Activated naive CD8-positive, alpha-beta T cell treated with anti-CD3 and anti-CD28 coated beads, Interleukin-2, amount 10 ng/mL, durations not matched to agents 7 days and 5 days (primary cell): ENCODE results near the gene ZNF197. TPM values are rescaled to one million over a fixed set of nuclear protein-coding genes. Genes with fewer than 3 reads are reported as not detected.

ENCODE experiments used
- ATAC-seq: fragments of 150-1000 bp; cut with Tn5 transposase; one replicate; pipeline ENCODE4 v1.10.0; 2021; ENCODE audit warnings: low read depth, moderate library complexity
- POLR2A ChIA-PET: fragments of 350-600 bp; sonication (Branson Sonifier 250); formaldehyde crosslinking; loops from one replicate; lab custom pipeline; 2021; ENCODE audit warnings: antibody characterized with exemption; lab: Charles Lee
- DNase-seq: peaks from one replicate; pipeline ENCODE4 v3.0.0; 2021
- H3K27ac Mint-ChIP-seq: one replicate; pipeline ENCODE4 v1.8.0; 2022; ENCODE audit warnings: mild to moderate bottlenecking, mixed read lengths
- H3K27me3 Mint-ChIP-seq: one replicate; pipeline ENCODE4 v1.8.0; 2022; ENCODE audit warnings: mild to moderate bottlenecking, moderate library complexity, mixed read lengths
- H3K36me3 Mint-ChIP-seq: one replicate; pipeline ENCODE4 v1.8.0; 2021; ENCODE audit warnings: mild to moderate bottlenecking, mixed read lengths
- H3K4me1 Mint-ChIP-seq: one replicate; pipeline ENCODE4 v1.8.0; 2021; ENCODE audit warnings: mixed read lengths
- H3K4me3 Mint-ChIP-seq: one replicate; pipeline ENCODE4 v1.8.0; 2022; ENCODE audit warnings: mild to moderate bottlenecking, moderate library complexity, mixed read lengths
- H3K9me3 Mint-ChIP-seq: one replicate; pipeline ENCODE4 v1.8.0; 2021; ENCODE audit warnings: mixed read lengths
- total RNA-seq, 2 experiments: library from RNA; stranded (reverse); gene quantifications; one replicate each; pipeline ENCODE4 v1.2.3, GENCODE V29; 2021

ZNF197 gene
- total RNA-seq, 2 experiments from 2014 or later = 18.4 to 19.2 TPM

- H3K36me3 Mint-ChIP-seq = peaks cover 10% of the 10 kb centered on the region
- peaks cover 23% of the 10 kb centered on the region for H3K9me3 Mint-ChIP-seq
- H3K27ac Mint-ChIP-seq = no peak overlapping the region
- no peaks in the 10 kb centered on the region for H3K27me3 Mint-ChIP-seq
- POLR2A ChIA-PET = no interaction called here
- no peaks in the 10 kb centered on the region for H3K4me1 Mint-ChIP-seq
- no peak overlapping the region for H3K4me3 Mint-ChIP-seq
- ATAC-seq = no peak
- no peak for DNase-seq
Observed at GRCh38 chr3:44678480-44679116, 53.8 kb downstream of the ZNF197 start.

GRCh38 chr3:44680921-44681455 lies 56.2 kb downstream of the ZNF197 start:
- Mint-ChIP-seq H3K27me3 (peaks cover 2% of the 10 kb centered on the region), H3K4me1 (peaks cover 7% of the 10 kb centered on the region), H3K36me3 (peaks cover 31% of the 10 kb centered on the region), H3K27ac (no peak overlapping the region), H3K9me3 (peaks cover 38% of the 10 kb centered on the region), H3K4me3 (no peak overlapping the region)
- no peak for ATAC-seq
- DNase-seq = no peak
- POLR2A ChIA-PET = interaction anchor here (0.7 kb wide), 1 partner anchor 537 kb away, joined by 4 read pairs; no protein-coding TSS in a partner anchor

- Mint-ChIP-seq H3K4me3 (no peak overlapping the region), H3K4me1 (peaks cover 7% of the 10 kb centered on the region), H3K36me3 (peaks cover 37% of the 10 kb centered on the region), H3K9me3 (peaks cover 46% of the 10 kb centered on the region), H3K27ac (no peak overlapping the region), H3K27me3 (peaks cover 2% of the 10 kb centered on the region)
- no peak for ATAC-seq
- DNase-seq = no peak
- POLR2A ChIA-PET = interaction anchor here (0.6 kb wide), 1 partner anchor 20 kb away, joined by 3 read pairs; no protein-coding TSS in a partner anchor
Observed at GRCh38 chr3:44682182-44682896, 57.5 kb downstream of the ZNF197 start.

- DNase-seq (peak; percentile 73), ATAC-seq (peak; percentile 89)
- peaks cover 37% of the 10 kb centered on the region for H3K36me3 Mint-ChIP-seq
- peaks cover 2% of the 10 kb centered on the region for H3K27me3 Mint-ChIP-seq
- H3K4me1 Mint-ChIP-seq = peaks cover 7% of the 10 kb centered on the region
- peak overlapping the region; percentile 86 for H3K4me3 Mint-ChIP-seq
- peaks cover 55% of the 10 kb centered on the region for H3K9me3 Mint-ChIP-seq
- POLR2A ChIA-PET = interaction anchor here (1.5 kb wide), 1 partner anchor 77 kb away, joined by 4 read pairs; the partner anchor contains the start of genes KIAA1143 and KIF15
- peak overlapping the region; percentile 79 for H3K27ac Mint-ChIP-seq
Observed at GRCh38 chr3:44685128-44685800, 60.4 kb downstream of the ZNF197 start.

GRCh38 chr3:44687898-44688297 lies 63.1 kb downstream of the ZNF197 start:
- peaks cover 59% of the 10 kb centered on the region for H3K9me3 Mint-ChIP-seq

More at GRCh38 chr3:44687898-44688297, 63.1 kb downstream of the ZNF197 start:
- Mint-ChIP-seq H3K4me1 (peaks cover 7% of the 10 kb centered on the region), H3K27me3 (peaks cover 18% of the 10 kb centered on the region), H3K36me3 (peaks cover 34% of the 10 kb centered on the region), H3K4me3 (no peak overlapping the region), H3K27ac (no peak overlapping the region)
- ATAC-seq (no peak), DNase-seq (no peak)
- POLR2A ChIA-PET = no interaction called here

Other genes starting within 250 kb of the ZNF197 start
- 10 to 100 TPM; 26.2 to 27.2 TPM for gene ZNF445, start 147.4 kb upstream of the ZNF197 start, total RNA-seq
- gene ZKSCAN7, start 69.8 kb upstream of the ZNF197 start, total RNA-seq = 1 to 10 TPM; 4.9 to 5.3 TPM
- 1 to 10 TPM in 1 of 2 experiments, under 1 TPM in 1; 0.65 to 2.0 TPM for gene ZNF660, start 40.1 kb upstream of the ZNF197 start, total RNA-seq
- gene ZNF35, start 23.7 kb downstream of the ZNF197 start, total RNA-seq = 1 to 10 TPM; 5.4 TPM
- gene ZNF502, start 87.6 kb downstream of the ZNF197 start, total RNA-seq = 1 to 10 TPM; 2.9 to 3.2 TPM
- 1 to 10 TPM; 4.3 to 6.3 TPM for gene ZNF501, start 104.6 kb downstream of the ZNF197 start, total RNA-seq
- gene KIAA1143, start 136.6 kb downstream of the ZNF197 start, total RNA-seq = 10 to 100 TPM; 45.3 to 46.4 TPM
- 10 to 100 TPM; 39.8 to 42.3 TPM for gene KIF15, start 136.8 kb downstream of the ZNF197 start, total RNA-seq
- gene TMEM42, start 236.9 kb downstream of the ZNF197 start, total RNA-seq = 10 to 100 TPM; 14.5 to 17.2 TPM
- not detected for gene TGM4, start 249.6 kb downstream of the ZNF197 start, total RNA-seq